ENCODE results near the gene TTC24. TPM values are rescaled to one million over a fixed set of nuclear protein-coding genes. Genes with fewer than 3 reads are reported as not detected.
"Not testable (repeated sequence)": the region's sequence is repeated elsewhere in the genome, so short reads cannot be mapped to it uniquely, and the experiment has no call there.

The TTC24 gene
- total RNA-seq, 1 donor from 2014 or later: not detected

GRCh38 chr1:156600733-156601121 lies 21.2 kb downstream of the TTC24 start:
- ATAC-seq (peak in 1 of 2 donors; percentile 18), DNase-seq (no peak)
- TF ChIP-seq CTCF (IDR thresholded peaks at IDR 0.05): no peak
- H3K27me3 ChIP-seq (ENCODE audit: low read depth): no peaks in the 10 kb centered on the region
- peak overlapping the region; percentile 77 for H3K27ac ChIP-seq
- peak overlapping the region; percentile 76 for H3K4me3 ChIP-seq
- H3K36me3 ChIP-seq: peaks cover 33% of the 10 kb centered on the region
- H3K4me1 ChIP-seq: peaks cover 18% of the 10 kb centered on the region
- no peaks in the 10 kb centered on the region for H3K9me3 ChIP-seq
- intact Hi-C loops (cut with DNase I): no loop called here

- H3K27me3 ChIP-seq (ENCODE audit: low read depth): no peaks in the 10 kb centered on the region
- intact Hi-C loops (cut with DNase I): no loop called here
- H3K36me3 ChIP-seq: peaks cover 27% of the 10 kb centered on the region
- ATAC-seq (peak; percentile 88 to 95), DNase-seq (peak; percentile 83)
- H3K9me3 ChIP-seq: no peaks in the 10 kb centered on the region
- peaks cover 18% of the 10 kb centered on the region for H3K4me1 ChIP-seq
- H3K27ac ChIP-seq: peak within 1 kb of the TSS; percentile 77
- H3K4me3 ChIP-seq: peak within 1 kb of the TSS; percentile 76
- TF ChIP-seq CTCF (IDR thresholded peaks at IDR 0.05): no peak
Measured at GRCh38 chr1:156601122-156601830, 21.8 kb downstream of the TTC24 start, which contains the start of gene GPATCH4. TSS of gene GPATCH4 (minus strand) at chr1:156601479.

GRCh38 chr1:156601892-156602291 lies 22.4 kb downstream of the TTC24 start:
- no peak for DNase-seq
- no peak for TF ChIP-seq CTCF (IDR thresholded peaks at IDR 0.05)
- intact Hi-C loops (cut with DNase I): no loop called here
- Histone ChIP-seq H3K27me3 (ENCODE audit: low read depth) (no peaks in the 10 kb centered on the region), H3K4me3 (peak overlapping the region; percentile 76), H3K4me1 (peaks cover 18% of the 10 kb centered on the region), H3K27ac (peak overlapping the region; percentile 77), H3K36me3 (peaks cover 21% of the 10 kb centered on the region), H3K9me3 (no peaks in the 10 kb centered on the region)
- peak in 1 of 2 donors; percentile 7 for ATAC-seq

- DNase-seq: no peak
- H3K27ac ChIP-seq: no peak overlapping the region
- peaks cover 14% of the 10 kb centered on the region for H3K36me3 ChIP-seq
- H3K4me1 ChIP-seq: peaks cover 18% of the 10 kb centered on the region
- no peak overlapping the region for H3K4me3 ChIP-seq
- H3K9me3 ChIP-seq: no peaks in the 10 kb centered on the region
- H3K27me3 ChIP-seq (ENCODE audit: low read depth): no peaks in the 10 kb centered on the region
- peak; percentile 25 for TF ChIP-seq CTCF (IDR thresholded peaks at IDR 0.05)
- ATAC-seq: no peak
- intact Hi-C loops (cut with DNase I): no loop called here
Measured at GRCh38 chr1:156602557-156602993, 23.1 kb downstream of the TTC24 start.

GRCh38 chr1:156607344-156607743 lies 27.8 kb downstream of the TTC24 start:
- DNase-seq; intact Hi-C loops (cut with DNase I); ATAC-seq; H3K36me3 ChIP-seq; H3K4me1 ChIP-seq; H3K4me3 ChIP-seq; H3K9me3 ChIP-seq; H3K27ac ChIP-seq: not testable (repeated sequence)
- H3K27me3 ChIP-seq (ENCODE audit: low read depth): peaks cover 15% of the 10 kb centered on the region

- H3K4me1 ChIP-seq: no peaks in the 10 kb centered on the region
- H3K36me3 ChIP-seq: no peaks in the 10 kb centered on the region
- peaks cover 15% of the 10 kb centered on the region for H3K27me3 ChIP-seq (ENCODE audit: low read depth)
- no peaks in the 10 kb centered on the region for H3K9me3 ChIP-seq
- H3K4me3 ChIP-seq: no peak overlapping the region
- ATAC-seq (peak; percentile 91 to 93), DNase-seq (no peak)
- intact Hi-C loops (cut with DNase I): no loop called here
- peak; percentile 71 for TF ChIP-seq CTCF (IDR thresholded peaks at IDR 0.05)
- no peak overlapping the region for H3K27ac ChIP-seq
Measured at GRCh38 chr1:156608036-156608674, 28.6 kb downstream of the TTC24 start.
